Sigmoid colon (tissue), 7 donors: ENCODE results near the gene PANK2. TPM values are rescaled to one million over a fixed set of nuclear protein-coding genes. Genes with fewer than 3 reads are reported as not detected.

Experiments used
- DNase-seq: peaks from one replicate; pipeline ENCODE4 v3.0.0-alpha.2; 2019
- H3K27ac ChIP-seq, 4 donors: fragments of 200-600 bp; sonication (generic); one replicate each; pipeline ENCODE4 v1.5.1; 2016 to 2019; ENCODE audit warnings: mild to moderate bottlenecking in 1 of 4
- H3K27me3 ChIP-seq, 3 donors: fragments of 200-600 bp; sonication (generic); one replicate each; pipeline ENCODE4 v1.5.1; 2019; ENCODE audit warnings: mild to moderate bottlenecking in 1 of 3
- H3K36me3 ChIP-seq, 4 donors: fragments of 200-600 bp; sonication (generic); one replicate each; pipeline ENCODE4 v1.5.1; 2016 to 2019
- H3K4me1 ChIP-seq, 4 donors: fragments of 200-600 bp; sonication (generic); one replicate each; pipeline ENCODE4 v1.5.1; 2017 to 2019
- H3K4me3 ChIP-seq, 4 donors: fragments of 200-600 bp; sonication (generic); one replicate each; pipeline ENCODE4 v1.5.1; 2017 to 2019; ENCODE audit warnings: mild to moderate bottlenecking in 2 of 4, moderate library complexity in 1 of 4
- H3K9me3 ChIP-seq, 4 donors: fragments of 200-600 bp in 3 of 4; sonication (generic) in 3 of 4; one replicate each; pipeline versions ENCODE4 v1.5.1 to v1.6.1; 2013 to 2019
- CTCF ChIP-seq, 4 experiments: fragments of 450-650 bp in 3 of 4; fragments of 200-600 bp in 1 of 4; IDR thresholded peaks; one replicate each; pipeline ENCODE4 v1.5.1; 2016 to 2019; ENCODE audit warnings: antibody characterized with exemption in 4 of 4, mild to moderate bottlenecking in 3 of 4, moderate library complexity in 2 of 4
- EP300 ChIP-seq, 4 donors: sonication (generic); formaldehyde crosslinking; IDR thresholded peaks; one replicate each; pipeline ENCODE4 v1.6.1; 2017; ENCODE audit warnings: antibody characterized with exemption in 4 of 4
- POLR2A ChIP-seq, 2 donors: fragments of 450-650 bp; IDR thresholded peaks; one replicate each; pipeline ENCODE4 v1.6.1; 2016; ENCODE audit warnings: antibody characterized with exemption in 2 of 2, mild to moderate bottlenecking in 2 of 2, moderate library complexity in 2 of 2
- POLR2AphosphoS5 ChIP-seq, 4 donors: sonication (generic); formaldehyde crosslinking; IDR thresholded peaks; one replicate each; pipeline ENCODE4 v1.6.1; 2017; ENCODE audit warnings: antibody characterized with exemption in 4 of 4
- WGBS, 2 donors: extraction: QIAGEN DNeasy Blood & Tissue Kit; methylation state at CpG; one replicate each; pipeline ENCODE4 v1.1.7; 2013; 5-methylcytosine and 5-hydroxymethylcytosine counted together
- intact Hi-C: fragments of 100-400 bp; cut with DNase I; formaldehyde crosslinking; loops from one replicate; pipeline ENCODE4 v1.15.1; 2023
- polyA plus RNA-seq, 3 donors: library from polyadenylated mRNA; stranded (reverse); fragments of 200-250 nt; gene quantifications; one replicate each; pipeline ENCODE4 v1.2.3, GENCODE V29; 2013
- total RNA-seq, 4 donors: library from RNA; depleted of rRNA; stranded (reverse); fragments of >200 nt; gene quantifications; one replicate each; pipeline ENCODE4 v1.1.0, GENCODE V29; 2016
- donor health status: healthy with polysubstance abuse.
- donor health status: Bipolar disorder and iron deficiency.
- donor health status: healthy.

The PANK2 gene
- total and polyA plus RNA-seq, 7 donors = 16.2 to 43.2 (median 35.1) TPM

- 66 to 82% methylated on average over 4 of the region's 4 CpGs for WGBS, 2 donors
- intact Hi-C loops = loop anchor here (2.0 kb wide), 1 partner anchor 68 kb away; the partner anchor contains the start of gene CENPB
- Histone ChIP-seq H3K9me3 (no peaks in the 10 kb centered on the region), H3K27ac (no peak overlapping the region), H3K27me3 (no peaks in the 10 kb centered on the region), H3K4me1 (peaks cover 0 to 7% (median 1%) of the 10 kb centered on the region in 4 donors), H3K4me3 (no peak overlapping the region), H3K36me3 (peaks cover 17 to 51% (median 23%) of the 10 kb centered on the region in 4 donors)
- DNase-seq = no peak
- TF ChIP-seq POLR2AphosphoS5 (IDR thresholded peaks at IDR 0.05) (no peak), CTCF (IDR thresholded peaks at IDR 0.05) (no peak), POLR2A (IDR thresholded peaks at IDR 0.05) (no peak), EP300 (IDR thresholded peaks at IDR 0.05) (no peak)
Observed at GRCh38 chr20:3854462-3854871, 34.7 kb upstream of the PANK2 start.

- no peaks in the 10 kb centered on the region for H3K27me3 ChIP-seq
- no peak overlapping the region for H3K4me3 ChIP-seq
- WGBS, 2 donors = 42 to 80% methylated on average over 14 of the region's 14 CpGs
- intact Hi-C loops = no loop called here
- DNase-seq = no peak
- H3K36me3 ChIP-seq = peaks cover 38 to 81% (median 44%) of the 10 kb centered on the region in 4 donors
- no peak overlapping the region for H3K27ac ChIP-seq
- H3K4me1 ChIP-seq = peaks cover 0 to 7% (median 1%) of the 10 kb centered on the region in 4 donors
- H3K9me3 ChIP-seq = no peaks in the 10 kb centered on the region
- TF ChIP-seq EP300 (IDR thresholded peaks at IDR 0.05) (no peak), POLR2A (IDR thresholded peaks at IDR 0.05) (no peak), CTCF (IDR thresholded peaks at IDR 0.05) (no peak), POLR2AphosphoS5 (IDR thresholded peaks at IDR 0.05) (no peak)
Observed at GRCh38 chr20:3857405-3857804, 31.8 kb upstream of the PANK2 start.

GRCh38 chr20:3858689-3859088 is 30.5 kb upstream of the PANK2 start:
- no peaks in the 10 kb centered on the region for H3K27me3 ChIP-seq
- no peak overlapping the region for H3K27ac ChIP-seq
- H3K4me3 ChIP-seq = no peak overlapping the region
- TF ChIP-seq CTCF (IDR thresholded peaks at IDR 0.05) = no peak
- no peak for TF ChIP-seq EP300 (IDR thresholded peaks at IDR 0.05)
- TF ChIP-seq POLR2AphosphoS5 (IDR thresholded peaks at IDR 0.05) = no peak
- TF ChIP-seq POLR2A (IDR thresholded peaks at IDR 0.05) = no peak
- intact Hi-C loops = no loop called here
- peaks cover 0 to 7% (median 1%) of the 10 kb centered on the region in 4 donors for H3K4me1 ChIP-seq
- WGBS, 2 donors = 96% methylated on average over 6 of the region's 6 CpGs
- H3K36me3 ChIP-seq = peaks cover 51 to 94% (median 57%) of the 10 kb centered on the region in 4 donors
- H3K9me3 ChIP-seq = no peaks in the 10 kb centered on the region
- DNase-seq = no peak

GRCh38 chr20:3861191-3861590 is 28.0 kb upstream of the PANK2 start:
- no peak for TF ChIP-seq POLR2A (IDR thresholded peaks at IDR 0.05)
- no peak for TF ChIP-seq POLR2AphosphoS5 (IDR thresholded peaks at IDR 0.05)
- no peak for TF ChIP-seq CTCF (IDR thresholded peaks at IDR 0.05)
- TF ChIP-seq EP300 (IDR thresholded peaks at IDR 0.05) = no peak
- no peaks in the 10 kb centered on the region for H3K27me3 ChIP-seq
- intact Hi-C loops = no loop called here
- H3K4me3 ChIP-seq = no peak overlapping the region
- 95 to 98% methylated on average over 7 of the region's 7 CpGs for WGBS, 2 donors
- peaks cover 76 to 100% (median 79%) of the 10 kb centered on the region in 4 donors for H3K36me3 ChIP-seq
- no peak overlapping the region for H3K27ac ChIP-seq
- H3K9me3 ChIP-seq = no peaks in the 10 kb centered on the region
- H3K4me1 ChIP-seq = no peaks in the 10 kb centered on the region
- no peak for DNase-seq

GRCh38 chr20:3862333-3862732 is 26.9 kb upstream of the PANK2 start:
- H3K36me3 ChIP-seq = peaks cover 67 to 98% (median 78%) of the 10 kb centered on the region in 4 donors
- WGBS, 2 donors = 95 to 99% methylated on average over 1 of the region's 1 CpG

More at GRCh38 chr20:3862333-3862732, 26.9 kb upstream of the PANK2 start:
- no peaks in the 10 kb centered on the region for H3K9me3 ChIP-seq
- no peaks in the 10 kb centered on the region for H3K27me3 ChIP-seq
- TF ChIP-seq POLR2A (IDR thresholded peaks at IDR 0.05) (no peak), EP300 (IDR thresholded peaks at IDR 0.05) (no peak), CTCF (IDR thresholded peaks at IDR 0.05) (no peak), POLR2AphosphoS5 (IDR thresholded peaks at IDR 0.05) (no peak)
- H3K4me3 ChIP-seq = no peak overlapping the region
- no peaks in the 10 kb centered on the region for H3K4me1 ChIP-seq
- DNase-seq = no peak
- no peak overlapping the region for H3K27ac ChIP-seq
- intact Hi-C loops = no loop called here
